Heart right ventricle (tissue), 16 donors: Measurements from ENCODE around the gene KRTAP15-1. TPM values are rescaled to one million over a fixed set of nuclear protein-coding genes. Genes with fewer than 3 reads are reported as not detected.

ENCODE experiments used
- ATAC-seq, 8 donors: fragments of 200-7000 bp; cut with Tn5 transposase; one replicate each; pipeline ENCODE4 v1.9.1; 2020; ENCODE audit warnings: mild to moderate bottlenecking in 8 of 8, moderate library complexity in 8 of 8, moderate number of reproducible peaks in 1 of 8
- DNase-seq, 2 donors: peaks; one replicate each; pipeline ENCODE4 v3.0.0-alpha.2; 2020
- H3K27ac ChIP-seq, 10 donors: fragments of 200-600 bp; sonication (generic) in 2 of 10; one replicate each; pipeline versions ENCODE4 v1.5.0 to v1.8.0; 2020 to 2022; ENCODE audit warnings: mild to moderate bottlenecking in 3 of 10
- H3K27me3 ChIP-seq, 7 donors: fragments of 200-600 bp; one replicate each; pipeline ENCODE4 v1.8.0; 2021 to 2022; ENCODE audit warnings: mild to moderate bottlenecking in 2 of 7
- H3K36me3 ChIP-seq, 9 donors: fragments of 200-600 bp; sonication (generic) in 1 of 9; one replicate each; pipeline versions ENCODE4 v1.5.0 to v1.8.0; 2020 to 2022; ENCODE audit warnings: mild to moderate bottlenecking in 2 of 9
- H3K4me1 ChIP-seq, 9 donors: fragments of 200-600 bp; sonication (generic) in 1 of 9; one replicate each; pipeline versions ENCODE4 v1.5.0 to v1.8.0; 2020 to 2022; ENCODE audit warnings: mild to moderate bottlenecking in 4 of 9
- H3K4me3 ChIP-seq, 10 donors: fragments of 200-600 bp; sonication (generic) in 2 of 10; one replicate each; pipeline versions ENCODE4 v1.5.0 to v1.8.0; 2020 to 2022; ENCODE audit warnings: mild to moderate bottlenecking in 7 of 10, moderate library complexity in 2 of 10
- H3K9me3 ChIP-seq, 11 donors: fragments of 200-600 bp in 10 of 11; sonication (generic) in 2 of 11; one replicate each; pipeline versions ENCODE4 v1.5.0 to v1.8.0; 2013 to 2022; ENCODE audit warnings: mild to moderate bottlenecking in 2 of 11, control low read depth in 1 of 11, moderate library complexity in 1 of 11
- CTCF ChIP-seq, 9 donors: fragments of 200-600 bp; sonication (generic) in 2 of 9; IDR thresholded peaks; one replicate each; pipeline versions ENCODE4 v1.5.0 to v1.8.0; 2021 to 2022; ENCODE audit warnings: antibody characterized with exemption in 9 of 9, mild to moderate bottlenecking in 5 of 9, moderate library complexity in 1 of 9
- WGBS, 2 donors: extraction: QIAGEN DNeasy Blood & Tissue Kit; methylation state at CpG; one replicate each; pipeline ENCODE4 v1.1.7; 2013; ENCODE audit warnings: inconsistent platforms in 1 of 2; 5-methylcytosine and 5-hydroxymethylcytosine counted together
- intact Hi-C, 10 donors: fragments of 100-400 bp; cut with DNase I; formaldehyde crosslinking; loops; one replicate each; pipeline versions ENCODE4 v1.11.1 to v1.14.2; 2022
- polyA plus RNA-seq, 2 donors: library from polyadenylated mRNA; stranded (reverse); fragments of 200-250 nt; gene quantifications; one replicate each; pipeline ENCODE4 v1.2.3, GENCODE V29; 2013
- total RNA-seq, 10 donors: library from RNA; stranded (reverse); fragmentation: NEBNext Ultra II Directional in 3 of 10; extraction: Animal tissue kit (Norgen Biotek cat#: 25700) in 3 of 10; gene quantifications; one replicate each; pipeline versions ENCODE4 v1.2.1 to v1.2.4, GENCODE V29; 2021 to 2023
- donor health status: Arrhythmogenic right ventricular cardiomyopathy.
- donor health status: ischemic (EF 13 %, LVEDD 7.1; RV severe dilation, severe dysfunction).
- donor health status: healthy with polysubstance abuse.
- donor health status: DM: no; HTN: yes; CAD: no.
- donor health status: DM: no; HTN: no; CAD: no.
- donor health status: ischemic (EF 25% LVEDD 6.9; RV normal size, moderate dysfunction).
- donor health status: ischemic (EF 25% LVEDD 5.7; RV mildly dilated, moderate dysfunction).
- donor health status: healthy.
- donor health status: DM: yes; HTN: yes; CAD: no.
- donor health status: Ischemic cardiomyopathy.
- donor health status: ischemic (EF 35%, LVEDD 5.7; RV mildly dilated, moderate dysfunction).
- donor health status: nonischemic (EF 11% LVEDD 7.7; RV severe dilation, severe dysfunction).
- donor health status: DM: yes; HTN: yes; CAD: no.
- donor health status: PGD.
- donor health status: ischemic (EF 29% LVEDD 5.4; RV normal size, mild dysfunction).
- donor health status: nonischemic (EF 23%, LVEDD 6.1; RV moderate dilation, normal function).

KRTAP15-1 gene
- total and polyA plus RNA-seq, 12 donors, result not detected

GRCh38 chr21:30478004-30478403, 37.9 kb downstream of the KRTAP15-1 start:
- DNase-seq (no peak), ATAC-seq (no peak)
- H3K36me3 ChIP-seq, result no peaks in the 10 kb centered on the region
- intact Hi-C loops, result no loop called here
- H3K4me3 ChIP-seq, result no peak overlapping the region
- peak overlapping the region in 4 of 10 donors; percentile 13 to 66 (median 54) for H3K27ac ChIP-seq
- H3K4me1 ChIP-seq, result peaks cover 0 to 19% (median 0%) of the 10 kb centered on the region in 9 donors
- 19 to 20% methylated on average over 3 of the region's 3 CpGs for WGBS, 2 donors
- TF ChIP-seq CTCF (IDR thresholded peaks at IDR 0.05), result no peak
- no peaks in the 10 kb centered on the region for H3K27me3 ChIP-seq
- H3K9me3 ChIP-seq, result no peaks in the 10 kb centered on the region

GRCh38 chr21:30479259-30479658, 39.2 kb downstream of the KRTAP15-1 start:
- Histone ChIP-seq H3K4me3 (no peak overlapping the region), H3K27me3 (no peaks in the 10 kb centered on the region), H3K4me1 (peaks cover 0 to 19% (median 0%) of the 10 kb centered on the region in 9 donors), H3K27ac (peak overlapping the region in 4 of 10 donors; percentile 13 to 79 (median 60)), H3K36me3 (no peaks in the 10 kb centered on the region), H3K9me3 (no peaks in the 10 kb centered on the region)
- no peak for TF ChIP-seq CTCF (IDR thresholded peaks at IDR 0.05)
- ATAC-seq (peak in 6 of 8 donors; percentile 11 to 79 (median 38)), DNase-seq (no peak)
- 20 to 24% methylated on average over 4 of the region's 4 CpGs for WGBS, 2 donors
- intact Hi-C loops, result no loop called here

- peak within 1 kb of the TSS in 5 of 10 donors; percentile 43 to 79 (median 60) for H3K27ac ChIP-seq
- DNase-seq (no peak), ATAC-seq (peak in 1 of 8 donors; percentile 44)
Measured at GRCh38 chr21:30480145-30480544, 40.1 kb downstream of the KRTAP15-1 start, which contains the start of gene KRTAP19-1. Gene KRTAP19-1, minus strand, starts transcription at chr21:30480367. Its CDS starts 50 bp downstream, at chr21:30480317.

GRCh38 chr21:30482130-30482529, 42.1 kb downstream of the KRTAP15-1 start:
- Histone ChIP-seq H3K4me1 (peaks cover 0 to 19% (median 0%) of the 10 kb centered on the region in 9 donors), H3K36me3 (no peaks in the 10 kb centered on the region), H3K27ac (peak overlapping the region in 5 of 10 donors; percentile 43 to 79 (median 60)), H3K9me3 (peaks cover 0 to 18% (median 4%) of the 10 kb centered on the region in 11 donors), H3K4me3 (no peak overlapping the region), H3K27me3 (no peaks in the 10 kb centered on the region)
- TF ChIP-seq CTCF (IDR thresholded peaks at IDR 0.05), result no peak
- peak in 6 of 8 donors; percentile 78 to 93 (median 89) for ATAC-seq
- intact Hi-C loops, result no loop called here
- no peak for DNase-seq
- WGBS, 2 donors, result 25 to 44% methylated on average over 2 of the region's 2 CpGs

More at GRCh38 chr21:30480145-30480544, 40.1 kb downstream of the KRTAP15-1 start, which contains the start of gene KRTAP19-1:
- intact Hi-C loops, result no loop called here
- H3K27me3 ChIP-seq, result no peaks in the 10 kb centered on the region
- H3K4me3 ChIP-seq, result no peak within 1 kb of the TSS
- 82 to 83% methylated on average over 7 of the region's 7 CpGs for WGBS, 2 donors
- peaks cover 0 to 19% (median 0%) of the 10 kb centered on the region in 9 donors for H3K4me1 ChIP-seq
- no peak for TF ChIP-seq CTCF (IDR thresholded peaks at IDR 0.05)
- H3K36me3 ChIP-seq, result no peaks in the 10 kb centered on the region
- peaks cover 0 to 4% (median 0%) of the 10 kb centered on the region in 11 donors for H3K9me3 ChIP-seq
